ENCODE results near the gene RABL6.
"Not testable (repeated sequence)": the region's sequence is repeated elsewhere in the genome, so short reads cannot be mapped to it uniquely, and the experiment has no call there.

The RABL6 gene

DNA sequence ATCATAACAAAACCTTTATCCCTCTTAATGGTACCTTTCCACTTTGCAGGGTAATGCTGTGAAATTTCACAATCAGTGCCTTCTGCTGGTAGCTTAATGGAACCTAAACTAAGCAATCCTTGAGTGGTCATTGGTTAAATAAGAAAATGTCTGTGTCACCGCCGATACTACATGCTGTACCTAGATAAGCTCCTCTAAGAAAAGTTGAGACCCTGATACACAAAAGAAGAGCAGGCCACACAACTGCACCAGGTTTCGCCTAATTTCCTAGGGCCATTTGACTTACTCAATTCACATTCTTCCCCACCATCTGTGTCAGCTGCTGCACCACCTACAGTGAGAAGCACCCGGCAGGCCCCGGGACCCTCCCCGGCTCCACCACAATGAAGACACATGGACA is 67.4 kb downstream of the RABL6 start:
- no peak for TF ChIP-seq CTCF (IDR thresholded peaks at IDR 0.05; ENCODE audit: low read depth, low read length, missing control alignments)
- no peak overlapping the region for H3K4me3 ChIP-seq (ENCODE audit: low read depth, low read length)
- in situ Hi-C loops (cut with HindIII; ENCODE audit: low sequenced_read_pairs), result no loop called here
- no peak for DNase-seq (ENCODE audit: low read depth)

DNA sequence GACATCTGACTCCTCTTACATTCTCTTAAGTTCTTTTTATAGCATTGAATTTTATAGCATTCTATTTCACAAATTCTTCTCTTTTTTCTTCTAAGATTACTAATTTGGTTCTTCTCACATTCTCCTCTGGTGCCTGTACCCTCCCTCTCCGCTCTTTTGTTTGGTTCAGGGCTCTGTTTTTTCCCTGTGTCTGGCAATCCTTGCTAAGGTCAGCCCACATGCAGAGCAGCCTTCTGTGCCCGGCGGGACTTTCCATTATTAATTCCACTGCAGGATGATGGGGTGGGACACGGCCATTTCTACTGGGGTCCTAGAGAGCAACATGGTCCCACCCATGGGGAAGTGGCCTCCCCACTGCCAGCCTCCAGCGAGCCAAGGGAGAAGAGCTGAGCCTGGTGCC is 68.7 kb downstream of the RABL6 start:
- no peak for TF ChIP-seq CTCF (IDR thresholded peaks at IDR 0.05; ENCODE audit: low read depth, low read length, missing control alignments)

GRCh38 chr9:136880651-136881050 is 72.9 kb downstream of the RABL6 start:
- DNase-seq (ENCODE audit: low read depth), result no peak

More for the DNA sequence above, 68.7 kb downstream of the RABL6 start:
- in situ Hi-C loops (cut with HindIII; ENCODE audit: low sequenced_read_pairs), result no loop called here
- DNase-seq (ENCODE audit: low read depth), result no peak
- no peak overlapping the region for H3K4me3 ChIP-seq (ENCODE audit: low read depth, low read length)

GRCh38 chr9:136881691-136882108 is 74.0 kb downstream of the RABL6 start:
- DNase-seq (ENCODE audit: low read depth), result no peak
- TF ChIP-seq CTCF (IDR thresholded peaks at IDR 0.05; ENCODE audit: low read depth, low read length, missing control alignments), result no peak
- in situ Hi-C loops (cut with HindIII; ENCODE audit: low sequenced_read_pairs), result loop anchor here (10.0 kb wide), 1 partner anchor 67 kb away; no protein-coding TSS in a partner anchor
- H3K4me3 ChIP-seq (ENCODE audit: low read depth, low read length), result no peak overlapping the region

More at GRCh38 chr9:136880651-136881050, 72.9 kb downstream of the RABL6 start:
- in situ Hi-C loops (cut with HindIII; ENCODE audit: low sequenced_read_pairs), result loop anchor here (10.0 kb wide), 1 partner anchor 66 kb away; no protein-coding TSS in a partner anchor
- H3K4me3 ChIP-seq (ENCODE audit: low read depth, low read length), result no peak overlapping the region
- TF ChIP-seq CTCF (IDR thresholded peaks at IDR 0.05; ENCODE audit: low read depth, low read length, missing control alignments), result no peak

GRCh38 chr9:136882109-136882946 is 74.6 kb downstream of the RABL6 start:
- in situ Hi-C loops (cut with HindIII; ENCODE audit: low sequenced_read_pairs), result loop anchor here (10.0 kb wide), 1 partner anchor 68 kb away; no protein-coding TSS in a partner anchor
- no peak for TF ChIP-seq CTCF (IDR thresholded peaks at IDR 0.05; ENCODE audit: low read depth, low read length, missing control alignments)
- DNase-seq (ENCODE audit: low read depth), result no peak
- no peak overlapping the region for H3K4me3 ChIP-seq (ENCODE audit: low read depth, low read length)

DNA sequence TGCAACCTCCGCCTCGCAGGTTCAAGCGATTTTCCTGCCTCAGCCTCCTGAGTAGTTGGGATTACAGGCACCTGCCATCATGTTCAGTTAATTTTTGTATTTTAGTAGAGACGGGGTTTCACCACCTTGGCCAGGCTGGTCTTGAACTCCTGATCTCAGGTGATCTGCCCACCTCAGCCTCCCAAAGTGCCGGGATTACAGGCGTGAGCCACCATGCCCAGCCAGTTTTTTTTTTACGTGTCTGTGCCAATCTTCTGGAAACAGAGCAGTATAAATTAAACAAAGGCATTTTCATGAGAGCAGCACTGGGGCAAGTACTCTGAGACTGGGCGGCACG is 75.2 kb downstream of the RABL6 start:
- H3K4me3 ChIP-seq (ENCODE audit: low read depth, low read length); DNase-seq (ENCODE audit: low read depth): not testable (repeated sequence)
- in situ Hi-C loops (cut with HindIII; ENCODE audit: low sequenced_read_pairs), result loop anchor here (10.0 kb wide), 1 partner anchor 68 kb away; no protein-coding TSS in a partner anchor

- not testable (repeated sequence) for DNase-seq (ENCODE audit: low read depth); H3K4me3 ChIP-seq (ENCODE audit: low read depth, low read length)
- in situ Hi-C loops (cut with HindIII; ENCODE audit: low sequenced_read_pairs), result loop anchor here (10.0 kb wide), 1 partner anchor 69 kb away; no protein-coding TSS in a partner anchor
Observed at GRCh38 chr9:136883670-136884069, 75.9 kb downstream of the RABL6 start.

All from astrocyte of the cerebellum (primary cell).